GM12801 (cell line): ENCODE results near the gene FFAR3.

Source experiments
- TF ChIP-seq, protein P1 (sequence below): IDR thresholded peaks from one replicate; pipeline ENCODE4 v1.5.1; 2011; ENCODE audit warnings: control low read depth; ENCODE audit not compliant: insufficient read length; ENCODE audit errors: extremely low read depth

Gene FFAR3

DNA sequence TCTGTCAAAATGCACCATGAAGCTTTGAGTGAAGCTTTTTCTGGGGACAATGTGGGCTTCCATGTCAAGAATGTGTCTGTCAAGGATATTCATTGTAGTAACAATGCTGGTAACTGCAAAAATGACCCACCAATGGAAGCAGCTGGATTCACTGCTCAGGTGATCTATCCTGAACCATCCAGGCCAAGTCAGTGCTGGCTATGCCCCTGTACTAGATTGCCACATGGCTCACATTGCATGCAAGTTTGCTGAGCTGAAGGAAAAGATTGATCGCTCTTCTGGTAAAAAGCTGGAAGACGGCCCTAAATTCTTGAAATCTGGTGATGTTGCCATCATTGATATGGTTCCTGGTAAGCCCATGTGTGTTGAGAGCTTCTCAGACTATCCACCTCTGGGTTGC is 25.3 kb downstream of the FFAR3 start:
- TF ChIP-seq, protein P1, sequence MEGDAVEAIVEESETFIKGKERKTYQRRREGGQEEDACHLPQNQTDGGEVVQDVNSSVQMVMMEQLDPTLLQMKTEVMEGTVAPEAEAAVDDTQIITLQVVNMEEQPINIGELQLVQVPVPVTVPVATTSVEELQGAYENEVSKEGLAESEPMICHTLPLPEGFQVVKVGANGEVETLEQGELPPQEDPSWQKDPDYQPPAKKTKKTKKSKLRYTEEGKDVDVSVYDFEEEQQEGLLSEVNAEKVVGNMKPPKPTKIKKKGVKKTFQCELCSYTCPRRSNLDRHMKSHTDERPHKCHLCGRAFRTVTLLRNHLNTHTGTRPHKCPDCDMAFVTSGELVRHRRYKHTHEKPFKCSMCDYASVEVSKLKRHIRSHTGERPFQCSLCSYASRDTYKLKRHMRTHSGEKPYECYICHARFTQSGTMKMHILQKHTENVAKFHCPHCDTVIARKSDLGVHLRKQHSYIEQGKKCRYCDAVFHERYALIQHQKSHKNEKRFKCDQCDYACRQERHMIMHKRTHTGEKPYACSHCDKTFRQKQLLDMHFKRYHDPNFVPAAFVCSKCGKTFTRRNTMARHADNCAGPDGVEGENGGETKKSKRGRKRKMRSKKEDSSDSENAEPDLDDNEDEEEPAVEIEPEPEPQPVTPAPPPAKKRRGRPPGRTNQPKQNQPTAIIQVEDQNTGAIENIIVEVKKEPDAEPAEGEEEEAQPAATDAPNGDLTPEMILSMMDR = no peak

- TF ChIP-seq, protein P1 = no peak
Observed at GRCh38 chr19:35388277-35389054, 30.2 kb downstream of the FFAR3 start.

- TF ChIP-seq, protein P1 = no peak
Observed at GRCh38 chr19:35389192-35389861, 31.1 kb downstream of the FFAR3 start.

DNA sequence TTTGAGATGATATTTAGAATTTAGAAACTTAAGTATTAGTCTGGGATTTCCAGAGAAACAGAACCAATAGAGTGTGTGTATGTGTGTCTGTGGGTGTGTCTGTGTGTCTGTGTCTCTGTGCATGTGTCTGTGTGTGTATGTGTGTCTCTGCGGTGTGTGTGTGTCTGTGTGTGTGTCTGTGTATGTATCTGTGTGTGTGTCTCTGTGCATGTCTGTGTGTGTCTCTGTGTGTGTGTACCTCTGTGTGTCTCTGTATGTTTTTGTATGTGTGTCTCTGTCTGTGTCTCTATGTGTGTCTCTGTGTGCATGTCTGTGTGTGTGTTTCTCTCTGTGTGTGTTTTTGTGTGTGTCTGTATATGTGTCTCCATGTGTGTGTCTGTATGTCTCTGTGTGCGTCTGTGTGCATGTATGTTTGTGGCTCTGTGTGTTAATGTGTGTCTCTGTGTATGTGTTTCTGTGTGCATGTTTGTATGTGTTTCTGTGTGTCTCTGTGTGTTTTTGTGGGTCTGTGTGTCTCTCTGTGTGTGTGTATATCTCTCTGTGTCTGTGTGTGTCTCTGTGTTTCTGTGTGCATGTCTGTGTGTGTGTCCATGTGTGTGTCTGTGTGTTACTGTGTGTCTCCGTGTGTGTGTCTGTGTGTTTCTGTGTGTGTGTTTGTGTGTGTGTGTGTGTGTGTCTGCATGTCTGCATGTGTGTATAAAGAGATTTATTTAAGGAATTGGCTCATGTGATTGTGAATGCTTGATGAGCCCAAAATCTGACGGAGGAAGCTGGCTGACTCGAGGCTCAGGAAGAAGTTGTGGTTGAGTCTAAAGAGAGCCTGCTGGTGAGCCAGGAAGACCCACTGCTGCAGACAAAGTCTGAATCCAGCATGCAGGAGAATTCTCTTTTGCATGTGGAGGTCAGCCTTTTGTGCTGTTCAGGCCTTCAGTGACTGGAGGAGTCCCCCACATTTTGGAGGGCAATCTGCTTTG is 34.8 kb downstream of the FFAR3 start:
- TF ChIP-seq, protein P1 = no peak

- TF ChIP-seq, protein P1 = no peak
Observed at GRCh38 chr19:35395382-35396199, 37.3 kb downstream of the FFAR3 start.

DNA sequence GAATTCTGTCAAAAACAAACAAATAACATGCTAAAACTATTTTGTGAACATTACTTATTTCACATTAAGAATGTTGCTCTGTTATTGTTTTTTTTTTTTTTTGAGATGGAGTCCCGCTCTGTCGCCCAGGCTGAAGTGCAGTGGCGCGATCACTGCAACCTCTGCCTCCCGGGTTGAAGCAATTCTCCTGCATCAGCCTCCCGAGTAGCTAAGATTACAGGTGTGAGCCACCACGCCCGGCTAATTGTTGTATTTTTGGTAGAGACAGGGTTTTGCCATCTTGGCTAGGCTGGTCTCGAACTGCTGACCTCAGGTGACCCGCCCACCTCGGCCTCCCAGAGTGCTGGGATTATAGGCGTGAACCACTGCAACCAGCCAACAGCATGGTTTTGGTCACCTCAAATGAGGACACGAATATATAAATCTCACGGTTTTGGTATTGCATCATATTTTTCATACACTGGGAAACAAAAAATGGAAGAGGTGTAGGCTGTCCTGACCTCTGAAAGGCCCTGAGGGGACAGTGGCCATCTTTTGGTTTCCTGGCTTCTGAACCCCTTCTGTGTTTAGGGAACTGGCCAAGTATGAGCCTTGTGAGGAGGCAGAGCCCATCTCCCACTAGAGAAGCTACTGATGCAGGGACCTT is 38.1 kb downstream of the FFAR3 start:
- TF ChIP-seq, protein P1 = no peak
